RPMI8226 (cell line): ENCODE results near the gene RMDN2.

Experiments
- DNase-seq: peaks from one replicate; pipeline ENCODE4 v3.0.0-alpha.2; 2015

Gene RMDN2

GRCh38 chr2:37925063-37925897, at the start of gene RMDN2:
RMDN2 (plus strand) TSS chr2:37925287; CDS start chr2:37929278, 3,991 bp downstream.
- peak; percentile 84 for DNase-seq

- DNase-seq, result no peak
Measured at GRCh38 chr2:37875403-37875906, 49.6 kb upstream of the RMDN2 start.

- no peak for DNase-seq
Measured at GRCh38 chr2:37876227-37876626, 48.9 kb upstream of the RMDN2 start.

GRCh38 chr2:37877457-37878315, 47.4 kb upstream of the RMDN2 start:
- DNase-seq, result peak; percentile 72

- DNase-seq, result no peak
Measured at GRCh38 chr2:37878536-37878935, 46.6 kb upstream of the RMDN2 start.

- DNase-seq, result peak; percentile 13
Measured at GRCh38 chr2:37880551-37880950, 44.5 kb upstream of the RMDN2 start.

GRCh38 chr2:37881397-37881796, 43.7 kb upstream of the RMDN2 start:
- DNase-seq, result no peak

GRCh38 chr2:37882036-37882435, 43.1 kb upstream of the RMDN2 start:
- DNase-seq, result no peak

GRCh38 chr2:37883518-37883917, 41.6 kb upstream of the RMDN2 start:
- DNase-seq, result no peak

- DNase-seq, result no peak
Measured at GRCh38 chr2:37885329-37885993, 39.6 kb upstream of the RMDN2 start.

- no peak for DNase-seq
Measured at GRCh38 chr2:37886745-37887144, 38.3 kb upstream of the RMDN2 start.

GRCh38 chr2:37887286-37887685, 37.8 kb upstream of the RMDN2 start:
- no peak for DNase-seq

- DNase-seq, result peak; percentile 56
Measured at GRCh38 chr2:37890893-37891495, 34.1 kb upstream of the RMDN2 start.

GRCh38 chr2:37891846-37892435, 33.1 kb upstream of the RMDN2 start:
- DNase-seq, result no peak

- peak; percentile 80 for DNase-seq
Measured at GRCh38 chr2:37892436-37893114, 32.5 kb upstream of the RMDN2 start.

- DNase-seq, result no peak
Measured at GRCh38 chr2:37893327-37893726, 31.8 kb upstream of the RMDN2 start.

GRCh38 chr2:37894047-37894446, 31.0 kb upstream of the RMDN2 start:
- no peak for DNase-seq

- DNase-seq, result no peak
Measured at GRCh38 chr2:37894601-37895000, 30.5 kb upstream of the RMDN2 start.

GRCh38 chr2:37895140-37895539, 29.9 kb upstream of the RMDN2 start:
- DNase-seq, result no peak

- DNase-seq, result no peak
Measured at GRCh38 chr2:37896319-37896718, 28.8 kb upstream of the RMDN2 start.

- DNase-seq, result no peak
Measured at GRCh38 chr2:37897511-37897910, 27.6 kb upstream of the RMDN2 start.

GRCh38 chr2:37898448-37898847, 26.6 kb upstream of the RMDN2 start:
- no peak for DNase-seq
